H1 (cell line): ENCODE results near the gene CENPM.

Experiments used
- ATF2 ChIP-seq: IDR thresholded peaks from 2 replicates; pipeline ENCODE4 v1.6.1; 2012; ENCODE audit warnings: low read length, inconsistent platforms
- NRF1 ChIP-seq: IDR thresholded peaks from 2 replicates; pipeline ENCODE4 v1.6.1; 2011; ENCODE audit warnings: mild to moderate bottlenecking, low read depth, low read length, improper control_type of control experiment
- POLR2AphosphoS5 ChIP-seq: IDR thresholded peaks from 2 replicates; pipeline ENCODE4 v1.6.1; 2011; ENCODE audit warnings: low read depth, low read length
- RXRA ChIP-seq: IDR thresholded peaks from 2 replicates; pipeline ENCODE4 v1.6.1; 2011; ENCODE audit warnings: low read depth, mild to moderate bottlenecking, low read length, moderate library complexity; ENCODE audit not compliant: insufficient read depth
- SUZ12 ChIP-seq: fragments of 200-600 bp; sonication (generic); IDR thresholded peaks from 2 replicates; pipeline ENCODE4 v1.6.1; 2012; ENCODE audit warnings: mild to moderate bottlenecking, inconsistent platforms, low read length, moderate library complexity, mixed read lengths
- TF ChIP-seq, protein P1 (sequence below), 3 experiments: IDR thresholded peaks; 1 replicate in 2 of 3; 2 replicates in 1 of 3; pipeline versions ENCODE4 v1.5.1 to v1.6.1; 2011; ENCODE audit warnings: low read length in 3 of 3, mild to moderate bottlenecking in 3 of 3, inconsistent platforms in 2 of 3, low read depth in 1 of 3, moderate library complexity in 1 of 3; ENCODE audit not compliant: insufficient read depth in 1 of 3; ENCODE audit errors: control extremely low read depth in 1 of 3

DNA sequence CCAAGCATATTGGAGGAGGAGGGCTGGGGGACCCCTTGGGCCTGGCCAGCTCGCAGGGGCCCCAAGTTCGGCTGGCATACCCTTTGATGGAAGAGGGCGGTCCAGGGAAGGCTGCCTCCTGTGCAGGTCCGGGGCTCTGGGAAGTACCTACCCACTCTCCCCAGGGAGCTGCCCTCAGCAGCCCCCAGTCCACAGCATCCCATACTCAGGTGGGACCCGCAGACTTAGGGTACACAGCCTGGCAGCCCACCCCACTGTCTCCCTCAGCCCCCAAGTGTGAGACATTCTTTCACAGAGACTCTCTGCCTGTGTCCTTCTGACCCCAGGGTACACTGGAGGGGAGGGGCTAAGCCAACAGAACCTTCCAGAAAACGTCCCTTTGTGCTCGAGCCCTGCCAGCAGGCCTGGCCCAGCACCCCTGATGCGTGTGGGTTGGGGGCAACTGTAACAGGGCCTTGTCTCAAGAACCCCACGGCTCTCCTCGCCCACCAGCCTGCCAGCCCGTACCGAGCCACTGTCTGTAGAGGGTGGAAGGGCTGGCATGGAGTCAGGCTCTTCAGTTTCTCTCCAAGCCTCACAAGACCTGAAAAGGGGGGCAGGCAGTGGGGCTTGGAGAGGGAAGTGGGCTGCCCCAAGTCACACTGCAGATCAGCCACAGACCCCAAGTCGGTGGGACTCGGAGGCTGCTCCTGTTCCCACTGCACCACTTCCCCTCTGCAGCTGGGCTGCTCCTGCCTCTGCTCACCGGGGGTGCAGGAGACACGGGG lies 13.4 kb downstream of the CENPM start:
- TF ChIP-seq, protein P1, sequence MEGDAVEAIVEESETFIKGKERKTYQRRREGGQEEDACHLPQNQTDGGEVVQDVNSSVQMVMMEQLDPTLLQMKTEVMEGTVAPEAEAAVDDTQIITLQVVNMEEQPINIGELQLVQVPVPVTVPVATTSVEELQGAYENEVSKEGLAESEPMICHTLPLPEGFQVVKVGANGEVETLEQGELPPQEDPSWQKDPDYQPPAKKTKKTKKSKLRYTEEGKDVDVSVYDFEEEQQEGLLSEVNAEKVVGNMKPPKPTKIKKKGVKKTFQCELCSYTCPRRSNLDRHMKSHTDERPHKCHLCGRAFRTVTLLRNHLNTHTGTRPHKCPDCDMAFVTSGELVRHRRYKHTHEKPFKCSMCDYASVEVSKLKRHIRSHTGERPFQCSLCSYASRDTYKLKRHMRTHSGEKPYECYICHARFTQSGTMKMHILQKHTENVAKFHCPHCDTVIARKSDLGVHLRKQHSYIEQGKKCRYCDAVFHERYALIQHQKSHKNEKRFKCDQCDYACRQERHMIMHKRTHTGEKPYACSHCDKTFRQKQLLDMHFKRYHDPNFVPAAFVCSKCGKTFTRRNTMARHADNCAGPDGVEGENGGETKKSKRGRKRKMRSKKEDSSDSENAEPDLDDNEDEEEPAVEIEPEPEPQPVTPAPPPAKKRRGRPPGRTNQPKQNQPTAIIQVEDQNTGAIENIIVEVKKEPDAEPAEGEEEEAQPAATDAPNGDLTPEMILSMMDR (IDR thresholded peaks at IDR 0.05; ENCODE audit: control extremely low read depth in 1 of 3, insufficient read depth in 1 of 3, low read depth in 1 of 3, low read length in 3 of 3), result no peak
- TF ChIP-seq RXRA, result no peak
- no peak for TF ChIP-seq SUZ12
- TF ChIP-seq NRF1, result no peak
- no peak for TF ChIP-seq ATF2
- TF ChIP-seq POLR2AphosphoS5, result no peak
